ENCODE data around the gene RACK1. TPM values are rescaled to one million over a fixed set of nuclear protein-coding genes. Genes with fewer than 3 reads are reported as not detected.

RACK1 gene
- total and polyA plus RNA-seq, 2 of the 13 experiments (the other 11 are each of a cell fraction or from before 2014, with no cell fraction given): 2,514 to 6,141 TPM

DNA sequence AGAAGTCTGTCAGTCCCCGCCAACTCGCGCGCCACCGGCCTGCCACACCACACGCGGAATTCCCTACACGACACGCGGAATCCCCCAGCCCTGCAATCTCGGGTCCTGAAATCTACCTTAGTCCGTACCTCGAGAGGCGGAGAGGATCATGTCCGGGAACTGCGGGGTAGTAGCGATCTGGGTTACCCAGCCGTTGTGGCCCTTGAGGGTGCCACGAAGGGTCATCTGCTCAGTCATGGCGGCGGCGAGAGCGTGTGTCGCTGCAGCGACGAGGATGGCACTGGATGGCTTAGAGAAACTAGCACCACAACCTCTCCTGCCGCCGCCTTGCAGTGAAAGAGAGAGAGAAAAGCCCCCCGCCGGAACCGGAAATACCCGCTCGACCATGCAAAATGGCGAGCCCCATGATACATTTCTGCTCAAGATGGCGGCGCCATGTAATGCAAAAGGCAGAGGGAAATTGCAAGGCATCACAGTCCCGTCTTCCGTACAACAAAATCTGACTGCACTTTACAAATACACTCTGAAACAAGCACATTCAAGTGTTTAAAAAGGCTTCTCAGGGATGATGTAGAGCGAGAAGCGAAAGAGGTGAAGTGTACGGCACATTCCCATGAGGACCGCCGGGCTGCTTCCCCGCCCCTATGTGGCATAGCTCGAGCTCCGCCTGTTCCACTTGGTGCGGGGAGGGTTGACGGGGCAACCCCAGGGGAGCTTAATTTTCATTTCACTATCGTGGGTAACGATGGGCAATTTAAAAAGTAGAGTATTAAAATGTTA lies at the start of gene RACK1 (continued):
- TF ChIP-seq, protein P1, sequence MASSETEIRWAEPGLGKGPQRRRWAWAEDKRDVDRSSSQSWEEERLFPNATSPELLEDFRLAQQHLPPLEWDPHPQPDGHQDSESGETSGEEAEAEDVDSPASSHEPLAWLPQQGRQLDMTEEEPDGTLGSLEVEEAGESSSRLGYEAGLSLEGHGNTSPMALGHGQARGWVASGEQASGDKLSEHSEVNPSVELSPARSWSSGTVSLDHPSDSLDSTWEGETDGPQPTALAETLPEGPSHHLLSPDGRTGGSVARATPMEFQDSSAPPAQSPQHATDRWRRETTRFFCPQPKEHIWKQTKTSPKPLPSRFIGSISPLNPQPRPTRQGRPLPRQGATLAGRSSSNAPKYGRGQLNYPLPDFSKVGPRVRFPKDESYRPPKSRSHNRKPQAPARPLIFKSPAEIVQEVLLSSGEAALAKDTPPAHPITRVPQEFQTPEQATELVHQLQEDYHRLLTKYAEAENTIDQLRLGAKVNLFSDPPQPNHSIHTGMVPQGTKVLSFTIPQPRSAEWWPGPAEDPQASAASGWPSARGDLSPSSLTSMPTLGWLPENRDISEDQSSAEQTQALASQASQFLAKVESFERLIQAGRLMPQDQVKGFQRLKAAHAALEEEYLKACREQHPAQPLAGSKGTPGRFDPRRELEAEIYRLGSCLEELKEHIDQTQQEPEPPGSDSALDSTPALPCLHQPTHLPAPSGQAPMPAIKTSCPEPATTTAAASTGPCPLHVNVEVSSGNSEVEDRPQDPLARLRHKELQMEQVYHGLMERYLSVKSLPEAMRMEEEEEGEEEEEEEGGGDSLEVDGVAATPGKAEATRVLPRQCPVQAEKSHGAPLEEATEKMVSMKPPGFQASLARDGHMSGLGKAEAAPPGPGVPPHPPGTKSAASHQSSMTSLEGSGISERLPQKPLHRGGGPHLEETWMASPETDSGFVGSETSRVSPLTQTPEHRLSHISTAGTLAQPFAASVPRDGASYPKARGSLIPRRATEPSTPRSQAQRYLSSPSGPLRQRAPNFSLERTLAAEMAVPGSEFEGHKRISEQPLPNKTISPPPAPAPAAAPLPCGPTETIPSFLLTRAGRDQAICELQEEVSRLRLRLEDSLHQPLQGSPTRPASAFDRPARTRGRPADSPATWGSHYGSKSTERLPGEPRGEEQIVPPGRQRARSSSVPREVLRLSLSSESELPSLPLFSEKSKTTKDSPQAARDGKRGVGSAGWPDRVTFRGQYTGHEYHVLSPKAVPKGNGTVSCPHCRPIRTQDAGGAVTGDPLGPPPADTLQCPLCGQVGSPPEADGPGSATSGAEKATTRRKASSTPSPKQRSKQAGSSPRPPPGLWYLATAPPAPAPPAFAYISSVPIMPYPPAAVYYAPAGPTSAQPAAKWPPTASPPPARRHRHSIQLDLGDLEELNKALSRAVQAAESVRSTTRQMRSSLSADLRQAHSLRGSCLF (CRISPR knock-in tag; IDR thresholded peaks at IDR 0.05; ENCODE audit: borderline replicate concordance): no peak; the same call in 1 of the 2 replicates
- TF ChIP-seq, protein P2, sequence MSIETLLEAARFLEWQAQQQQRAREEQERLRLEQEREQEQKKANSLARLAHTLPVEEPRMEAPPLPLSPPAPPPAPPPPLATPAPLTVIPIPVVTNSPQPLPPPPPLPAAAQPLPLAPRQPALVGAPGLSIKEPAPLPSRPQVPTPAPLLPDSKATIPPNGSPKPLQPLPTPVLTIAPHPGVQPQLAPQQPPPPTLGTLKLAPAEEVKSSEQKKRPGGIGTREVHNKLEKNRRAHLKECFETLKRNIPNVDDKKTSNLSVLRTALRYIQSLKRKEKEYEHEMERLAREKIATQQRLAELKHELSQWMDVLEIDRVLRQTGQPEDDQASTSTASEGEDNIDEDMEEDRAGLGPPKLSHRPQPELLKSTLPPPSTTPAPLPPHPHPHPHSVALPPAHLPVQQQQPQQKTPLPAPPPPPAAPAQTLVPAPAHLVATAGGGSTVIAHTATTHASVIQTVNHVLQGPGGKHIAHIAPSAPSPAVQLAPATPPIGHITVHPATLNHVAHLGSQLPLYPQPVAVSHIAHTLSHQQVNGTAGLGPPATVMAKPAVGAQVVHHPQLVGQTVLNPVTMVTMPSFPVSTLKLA (IDR thresholded peaks at IDR 0.05): no peak
- TF ChIP-seq, protein P3, sequence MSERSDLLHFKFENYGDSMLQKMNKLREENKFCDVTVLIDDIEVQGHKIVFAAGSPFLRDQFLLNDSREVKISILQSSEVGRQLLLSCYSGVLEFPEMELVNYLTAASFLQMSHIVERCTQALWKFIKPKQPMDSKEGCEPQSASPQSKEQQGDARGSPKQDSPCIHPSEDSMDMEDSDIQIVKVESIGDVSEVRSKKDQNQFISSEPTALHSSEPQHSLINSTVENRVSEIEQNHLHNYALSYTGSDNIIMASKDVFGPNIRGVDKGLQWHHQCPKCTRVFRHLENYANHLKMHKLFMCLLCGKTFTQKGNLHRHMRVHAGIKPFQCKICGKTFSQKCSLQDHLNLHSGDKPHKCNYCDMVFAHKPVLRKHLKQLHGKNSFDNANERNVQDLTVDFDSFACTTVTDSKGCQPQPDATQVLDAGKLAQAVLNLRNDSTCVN (CRISPR knock-in tag; IDR thresholded peaks at IDR 0.05; ENCODE audit: borderline replicate concordance): no peak; the same call in 1 of the 2 replicates
- TF ChIP-seq, protein P4, sequence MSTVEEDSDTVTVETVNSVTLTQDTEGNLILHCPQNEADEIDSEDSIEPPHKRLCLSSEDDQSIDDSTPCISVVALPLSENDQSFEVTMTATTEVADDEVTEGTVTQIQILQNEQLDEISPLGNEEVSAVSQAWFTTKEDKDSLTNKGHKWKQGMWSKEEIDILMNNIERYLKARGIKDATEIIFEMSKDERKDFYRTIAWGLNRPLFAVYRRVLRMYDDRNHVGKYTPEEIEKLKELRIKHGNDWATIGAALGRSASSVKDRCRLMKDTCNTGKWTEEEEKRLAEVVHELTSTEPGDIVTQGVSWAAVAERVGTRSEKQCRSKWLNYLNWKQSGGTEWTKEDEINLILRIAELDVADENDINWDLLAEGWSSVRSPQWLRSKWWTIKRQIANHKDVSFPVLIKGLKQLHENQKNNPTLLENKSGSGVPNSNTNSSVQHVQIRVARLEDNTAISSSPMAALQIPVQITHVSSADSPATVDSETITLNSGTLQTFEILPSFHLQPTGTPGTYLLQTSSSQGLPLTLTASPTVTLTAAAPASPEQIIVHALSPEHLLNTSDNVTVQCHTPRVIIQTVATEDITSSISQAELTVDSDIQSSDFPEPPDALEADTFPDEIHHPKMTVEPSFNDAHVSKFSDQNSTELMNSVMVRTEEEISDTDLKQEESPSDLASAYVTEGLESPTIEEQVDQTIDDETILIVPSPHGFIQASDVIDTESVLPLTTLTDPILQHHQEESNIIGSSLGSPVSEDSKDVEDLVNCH (CRISPR knock-in tag; IDR thresholded peaks at IDR 0.05): no peak
- TF ChIP-seq TCF12 (IDR thresholded peaks at IDR 0.05): no peak
- TF ChIP-seq TCF12 (CRISPR knock-in tag; IDR thresholded peaks at IDR 0.05): no peak
- no peak for TF ChIP-seq ZNF598 (CRISPR knock-in tag; IDR thresholded peaks at IDR 0.05; ENCODE audit: borderline replicate concordance)
- TF ChIP-seq KDM6A (CRISPR knock-in tag; IDR thresholded peaks at IDR 0.05; ENCODE audit: low read depth): no peak
- no peak for TF ChIP-seq ZNF44 (CRISPR knock-in tag; IDR thresholded peaks at IDR 0.05)
- no peak for TF ChIP-seq ZNF343 (CRISPR knock-in tag; IDR thresholded peaks at IDR 0.05)
- no peak for TF ChIP-seq KLF12 (CRISPR knock-in tag; IDR thresholded peaks at IDR 0.05; ENCODE audit: borderline replicate concordance)
- no peak for TF ChIP-seq TP53 (CRISPR knock-in tag; conservative IDR thresholded peaks at IDR 0.05)
- peak; percentile 99 for TF ChIP-seq SPEN (CRISPR knock-in tag; IDR thresholded peaks at IDR 0.05; ENCODE audit: low read depth)
- TF ChIP-seq ZNF451 (CRISPR knock-in tag; IDR thresholded peaks at IDR 0.05): peak; percentile 64; the same call in 1 of the 2 replicates
- TF ChIP-seq BRD4 (CRISPR knock-in tag; IDR thresholded peaks at IDR 0.05): peak; percentile 88
- TF ChIP-seq ZNF652 (CRISPR knock-in tag; IDR thresholded peaks at IDR 0.05; ENCODE audit: borderline replicate concordance, low read depth): no peak
- no peak for TF ChIP-seq ZNF292 (CRISPR knock-in tag; IDR thresholded peaks at IDR 0.05; ENCODE audit: borderline replicate concordance, low read depth)

Data from HepG2 (cell line).